ENCODE data around the gene SPRY4. TPM values are rescaled to one million over a fixed set of nuclear protein-coding genes. Genes with fewer than 3 reads are reported as not detected.

Gene SPRY4
- total and polyA plus RNA-seq, 2 of the 13 experiments (the other 11 are each of a cell fraction or from before 2014, with no cell fraction given), result 8.9 to 17.8 TPM

- WGBS (ENCODE audit: low lambda C conversion rate), result 95% methylated on average over 9 of the region's 9 CpGs
- H3K36me3 ChIP-seq (replicated peaks in 1 of 2; ENCODE audit: control insufficient read depth in 1 of 2, insufficient read depth in 2 of 2, low read length in 2 of 2), result peaks cover 36 to 51% of the 10 kb centered on the region in 2 experiments
- no peak overlapping the region for H2AFZ ChIP-seq (ENCODE audit: low read length)
- intact Hi-C loops (cut with micrococcal nuclease; ENCODE audit: unreplicated experiment), result no loop called here
- BruUV-seq (replicated peaks), result no TSS peak
- ChIA-PET CTCF (ENCODE audit: low intra/inter-chr PET ratio, low total read pairs) (no interaction called here), POLR2A (no interaction called here)
- H3K4me2 ChIP-seq (ENCODE audit: low read depth, low read length), result no peak overlapping the region
- no peak overlapping the region for H3K9ac ChIP-seq (ENCODE audit: insufficient read depth, low read depth, low read length)
- DNase-seq (ENCODE audit: low spot score), result no peak
- TF ChIP-seq RBM22 (optimal IDR thresholded peaks at IDR 0.05; ENCODE audit: low read length) (peak; percentile 58), REXO4 (CRISPR knock-in tag; IDR thresholded peaks at IDR 0.05; ENCODE audit: borderline replicate concordance) (no peak)
- no peak for ATAC-seq
- H3K4me1 ChIP-seq (ENCODE audit: insufficient read depth, low read length), result peaks cover 64% of the 10 kb centered on the region
- peaks cover 48% of the 10 kb centered on the region for H4K20me1 ChIP-seq (ENCODE audit: insufficient read depth, low read length)
- no peaks in the 10 kb centered on the region; a peak in 1 of 5 replicates for H3K27me3 ChIP-seq (ENCODE audit: control insufficient read depth in 1 of 2, insufficient read depth in 2 of 2, low read length in 2 of 2)
- in situ Hi-C loops (cut with HindIII; ENCODE audit: extremely low pct_ligation_motif_present, low pct_unique_long_range_greater_than_20kb), result loop anchor here (25.0 kb wide), 1 partner anchor 149 kb away; no protein-coding TSS in a partner anchor
- no peak overlapping the region for H3K4me3 ChIP-seq (replicated peaks in 1 of 3; ENCODE audit: insufficient read depth in 1 of 3, low read depth in 2 of 3, low read length in 3 of 3)
- H3K9me3 ChIP-seq (ENCODE audit: low read length), result no peaks in the 10 kb centered on the region
- H3K27ac ChIP-seq (ENCODE audit: extremely low read length, insufficient read depth, low read length), result no peak overlapping the region
- H3K79me2 ChIP-seq (ENCODE audit: insufficient read depth, low read length), result peaks cover 57% of the 10 kb centered on the region
- FAIRE-seq, result no peak
These were observed 14.0 kb downstream of the SPRY4 start for GRCh38 chr5:142310803-142311202.

- Histone ChIP-seq H3K27ac (ENCODE audit: extremely low read length, insufficient read depth, low read length) (no peak overlapping the region), H3K4me2 (ENCODE audit: low read depth, low read length) (no peak overlapping the region), H2AFZ (ENCODE audit: low read length) (no peak overlapping the region), H3K9me3 (ENCODE audit: low read length) (no peaks in the 10 kb centered on the region), H3K79me2 (ENCODE audit: insufficient read depth, low read length) (peaks cover 48% of the 10 kb centered on the region), H3K27me3 (ENCODE audit: control insufficient read depth in 1 of 2, insufficient read depth in 2 of 2, low read length in 2 of 2) (no peaks in the 10 kb centered on the region; a peak in 1 of 5 replicates), H3K4me3 (replicated peaks in 1 of 3; ENCODE audit: insufficient read depth in 1 of 3, low read depth in 2 of 3, low read length in 3 of 3) (no peak overlapping the region), H3K36me3 (replicated peaks in 1 of 2; ENCODE audit: control insufficient read depth in 1 of 2, insufficient read depth in 2 of 2, low read length in 2 of 2) (peaks cover 34 to 42% of the 10 kb centered on the region in 2 experiments), H4K20me1 (ENCODE audit: insufficient read depth, low read length) (peaks cover 38% of the 10 kb centered on the region), H3K4me1 (ENCODE audit: insufficient read depth, low read length) (peaks cover 67% of the 10 kb centered on the region), H3K9ac (ENCODE audit: insufficient read depth, low read depth, low read length) (no peak overlapping the region)
- FAIRE-seq (no peak), DNase-seq (ENCODE audit: low spot score) (no peak), ATAC-seq (no peak)
- intact Hi-C loops (cut with micrococcal nuclease; ENCODE audit: unreplicated experiment) (no loop called here), in situ Hi-C loops (cut with HindIII; ENCODE audit: extremely low pct_ligation_motif_present, low pct_unique_long_range_greater_than_20kb) (loop anchor here (5.0 to 25.0 kb wide), 2 partner anchors 148 to 237 kb away; no protein-coding TSS in a partner anchor)
- TF ChIP-seq SAP130 (CRISPR knock-in tag; IDR thresholded peaks at IDR 0.05; ENCODE audit: low read depth) (no peak), KDM6A (CRISPR knock-in tag; IDR thresholded peaks at IDR 0.05; ENCODE audit: low read depth) (no peak), IKZF4 (CRISPR knock-in tag; IDR thresholded peaks at IDR 0.05; ENCODE audit: borderline replicate concordance, low read depth, not compliant biosample characterization) (no peak), POLR2G (IDR thresholded peaks at IDR 0.05; ENCODE audit: low read depth, low read length) (peak; percentile 47; the same call in 1 of the 2 replicates), ZNF562 (CRISPR knock-in tag; IDR thresholded peaks at IDR 0.05; ENCODE audit: borderline replicate concordance) (no peak), ZNF567 (CRISPR knock-in tag; IDR thresholded peaks at IDR 0.05; ENCODE audit: borderline replicate concordance) (no peak), IRF9 (CRISPR knock-in tag; IDR thresholded peaks at IDR 0.05; ENCODE audit: borderline replicate concordance) (no peak), ZNF414 (CRISPR knock-in tag; IDR thresholded peaks at IDR 0.05) (no peak), ZC3H13 (CRISPR knock-in tag; IDR thresholded peaks at IDR 0.05) (peak; percentile 65; the same call in 1 of the 2 replicates)
- ChIA-PET CTCF (ENCODE audit: low intra/inter-chr PET ratio, low total read pairs) (no interaction called here), POLR2A (interaction anchor here (1.0 kb wide), 1 partner anchor 11 kb away, joined by 3 read pairs; no protein-coding TSS in a partner anchor)
- no TSS peak for BruUV-seq (replicated peaks)
- 87% methylated on average over 12 of the region's 12 CpGs for WGBS (ENCODE audit: low lambda C conversion rate)
These were observed 15.0 kb downstream of the SPRY4 start for GRCh38 chr5:142309747-142310318.

Measured in HepG2 (cell line).